ENCODE data around the gene BEST1.
"Not testable (repeated sequence)": the region's sequence is repeated elsewhere in the genome, so short reads cannot be mapped to it uniquely, and the experiment has no call there.

Gene BEST1

GRCh38 chr11:61949169-61950034, 749 bp upstream of the BEST1 start:
- no peak for FAIRE-seq

DNA sequence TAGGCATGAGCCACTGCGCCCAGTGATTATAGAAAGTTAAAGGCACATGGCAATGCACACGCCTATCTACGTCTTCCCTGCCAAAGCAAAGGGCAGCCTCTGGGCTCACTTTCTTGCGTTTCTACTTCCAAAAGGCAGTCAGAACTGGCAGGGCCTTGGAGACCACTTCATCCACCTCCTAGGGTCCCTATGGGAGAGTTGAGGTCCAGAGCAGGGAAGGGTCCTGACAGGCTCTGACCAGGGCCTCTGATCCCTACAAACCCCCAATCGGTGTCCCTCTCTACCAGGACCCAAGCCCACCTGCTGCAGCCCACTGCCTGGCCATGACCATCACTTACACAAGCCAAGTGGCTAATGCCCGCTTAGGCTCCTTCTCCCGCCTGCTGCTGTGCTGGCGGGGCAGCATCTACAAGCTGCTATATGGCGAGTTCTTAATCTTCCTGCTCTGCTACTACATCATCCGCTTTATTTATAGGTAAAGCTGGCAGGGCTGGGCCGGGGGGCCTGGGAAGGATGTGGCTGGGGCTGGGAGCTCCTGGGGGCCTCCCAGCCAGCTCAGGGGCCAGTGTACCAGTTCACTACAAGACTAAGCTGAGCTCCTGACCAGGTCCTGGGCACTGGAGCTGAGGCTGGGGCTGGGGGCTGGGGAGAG, 1.5 kb downstream of the BEST1 start:
- FAIRE-seq: no peak

- FAIRE-seq: no peak
Observed at GRCh38 chr11:61952882-61953281, 2.7 kb downstream of the BEST1 start.

DNA sequence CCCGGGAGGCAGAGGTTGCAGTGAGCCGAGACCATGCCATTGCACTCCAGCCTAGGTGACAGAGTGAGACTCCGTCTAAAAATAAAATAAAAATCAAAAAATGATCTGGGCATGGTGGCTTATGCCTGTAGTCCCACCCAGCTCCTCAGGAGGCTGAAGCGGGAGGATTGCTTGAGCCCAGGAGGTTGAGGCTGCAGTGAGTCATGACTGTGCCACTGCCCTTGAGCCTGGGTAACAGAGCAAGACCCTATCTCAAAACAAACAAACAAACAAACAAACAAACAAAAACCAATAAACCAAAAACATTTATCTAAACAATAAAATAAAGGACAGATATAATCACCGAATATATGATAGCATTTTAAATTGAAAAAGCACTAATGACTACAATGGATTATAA, 3.5 kb downstream of the BEST1 start:
- not testable (repeated sequence) for FAIRE-seq

GRCh38 chr11:61954106-61954850, 4.1 kb downstream of the BEST1 start:
- FAIRE-seq: no peak

DNA sequence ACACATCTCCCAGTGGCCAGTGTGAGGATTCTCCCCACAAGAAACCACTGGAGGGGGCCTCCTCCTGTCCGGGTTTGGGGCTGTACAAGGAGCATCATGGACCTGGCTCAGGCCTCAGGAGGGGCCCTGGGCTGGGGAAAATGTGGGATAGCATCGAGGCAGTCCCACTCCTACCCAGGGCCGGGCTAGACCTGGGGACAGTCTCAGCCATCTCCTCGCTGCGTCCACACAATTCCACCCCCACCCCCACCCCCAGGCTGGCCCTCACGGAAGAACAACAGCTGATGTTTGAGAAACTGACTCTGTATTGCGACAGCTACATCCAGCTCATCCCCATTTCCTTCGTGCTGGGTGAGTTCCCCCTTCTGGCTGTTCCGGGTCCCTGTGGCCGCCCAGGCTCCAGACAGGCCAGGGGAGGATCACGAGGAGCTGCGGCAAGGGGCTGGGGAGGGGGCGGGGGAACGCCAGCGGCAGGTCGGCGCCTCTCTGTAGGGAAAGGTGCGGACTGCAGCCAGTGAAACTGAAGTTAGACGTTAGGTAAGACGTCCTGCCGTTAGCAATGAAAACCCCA, 4.8 kb downstream of the BEST1 start:
- FAIRE-seq: no peak

- FAIRE-seq: no peak
Observed at GRCh38 chr11:61955422-61956135, 5.4 kb downstream of the BEST1 start.

- FAIRE-seq: no peak
Observed at GRCh38 chr11:61956191-61957020, 6.3 kb downstream of the BEST1 start.

GRCh38 chr11:61957021-61957770, 7.0 kb downstream of the BEST1 start:
- no peak for FAIRE-seq

DNA sequence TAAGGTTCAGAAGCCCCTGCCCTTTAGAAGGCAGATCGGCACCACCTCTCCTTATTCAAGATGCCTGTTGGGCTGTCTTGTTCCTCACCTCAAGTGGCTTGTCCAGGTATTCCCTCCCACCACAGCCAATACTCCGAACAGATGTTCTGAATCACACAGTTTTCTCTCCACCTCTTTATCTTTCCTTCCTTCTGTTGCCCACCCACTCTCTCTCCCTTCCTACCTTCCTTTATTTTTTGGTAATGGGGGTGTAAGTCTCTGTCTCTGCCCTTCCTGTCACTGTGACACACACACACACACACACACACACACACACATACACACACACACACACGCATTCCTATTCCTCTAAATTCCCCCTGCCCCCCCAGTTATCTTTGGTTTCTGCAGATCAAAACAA, 8.4 kb downstream of the BEST1 start:
- FAIRE-seq: no peak

GRCh38 chr11:61959114-61959513, 9.0 kb downstream of the BEST1 start:
- FAIRE-seq: no peak

DNA sequence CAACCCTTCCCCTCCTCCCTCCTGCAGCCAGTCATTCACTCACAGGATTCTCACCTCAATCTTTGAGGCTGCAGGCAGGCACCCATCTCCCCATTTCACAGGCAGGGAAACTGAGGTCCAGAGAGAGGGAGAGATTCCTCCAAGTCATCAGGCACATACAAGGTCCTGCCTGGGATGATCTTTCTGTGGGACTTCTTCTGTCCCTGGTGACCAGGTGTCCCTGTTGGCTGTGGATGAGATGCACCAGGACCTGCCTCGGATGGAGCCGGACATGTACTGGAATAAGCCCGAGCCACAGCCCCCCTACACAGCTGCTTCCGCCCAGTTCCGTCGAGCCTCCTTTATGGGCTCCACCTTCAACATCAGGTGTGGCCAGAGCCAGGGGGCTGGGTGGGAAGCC, 9.5 kb downstream of the BEST1 start:
- no peak for FAIRE-seq

GRCh38 chr11:61960532-61960931, 10.4 kb downstream of the BEST1 start:
- no peak for FAIRE-seq

- FAIRE-seq: no peak
Observed at GRCh38 chr11:61961570-61962212, 11.5 kb downstream of the BEST1 start.

GRCh38 chr11:61962213-61963015, 12.3 kb downstream of the BEST1 start:
- FAIRE-seq: no peak

DNA sequence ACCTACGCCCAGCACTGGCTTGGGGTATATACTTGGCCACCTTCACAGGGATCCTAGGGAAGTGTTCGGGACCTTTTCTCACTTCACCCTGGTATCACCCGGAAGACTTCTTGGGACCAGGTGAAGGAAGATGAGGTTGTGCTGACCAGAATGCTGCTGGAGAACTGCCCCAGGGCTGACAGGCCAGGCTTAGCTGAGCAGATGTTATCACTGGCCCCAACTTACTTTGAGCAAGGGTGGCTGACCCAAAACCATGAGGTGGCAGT, 12.8 kb downstream of the BEST1 start:
- FAIRE-seq: no peak

DNA sequence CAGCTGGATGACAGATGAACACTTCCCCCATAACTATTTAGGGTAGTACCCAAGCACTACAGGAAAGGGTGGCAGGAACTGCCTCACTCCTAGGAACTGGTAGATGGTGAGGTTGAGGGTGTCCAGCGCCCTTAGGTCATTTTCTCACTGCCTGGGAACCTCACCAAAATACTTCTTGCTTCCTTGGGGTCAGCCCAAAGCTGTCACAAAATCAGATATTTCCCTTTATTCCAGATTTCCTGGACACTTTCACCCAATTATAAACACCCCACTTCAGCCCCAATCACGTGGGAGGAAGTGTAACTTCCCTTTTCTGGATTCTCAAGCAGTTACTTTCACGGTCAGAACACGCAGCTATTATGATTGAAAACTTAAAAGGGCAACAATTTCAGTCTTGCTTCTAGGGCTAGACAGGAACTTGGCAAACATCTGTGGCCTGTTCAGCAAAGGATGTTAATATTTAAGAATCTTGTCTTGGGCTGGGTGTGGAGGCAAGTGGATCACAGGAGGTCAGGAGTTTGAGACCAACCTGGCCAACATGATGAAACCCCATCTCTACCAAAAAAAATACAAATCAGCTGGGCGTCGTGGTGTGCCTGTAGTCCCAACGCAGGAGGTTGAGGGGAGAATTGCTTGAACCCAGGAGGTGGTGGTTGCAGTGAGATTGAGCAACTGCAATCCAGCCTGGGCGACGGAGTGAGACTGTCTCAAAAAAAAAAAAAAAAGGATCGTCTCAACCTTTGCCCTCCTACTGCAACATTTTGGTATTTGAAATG, 13.3 kb downstream of the BEST1 start:
- no peak for FAIRE-seq

GRCh38 chr11:61964058-61964665, 14.0 kb downstream of the BEST1 start:
- no peak for FAIRE-seq
